Measurements from ENCODE around the gene EXOG. TPM values are rescaled to one million over a fixed set of nuclear protein-coding genes. Genes with fewer than 3 reads are reported as not detected.
A peak's percentile ranks its signal among the peaks of the same experiment; 100 is the strongest.

The EXOG gene
- total RNA-seq, 2 donors from 2014 or later, result 6.1 to 12.0 TPM

DNA sequence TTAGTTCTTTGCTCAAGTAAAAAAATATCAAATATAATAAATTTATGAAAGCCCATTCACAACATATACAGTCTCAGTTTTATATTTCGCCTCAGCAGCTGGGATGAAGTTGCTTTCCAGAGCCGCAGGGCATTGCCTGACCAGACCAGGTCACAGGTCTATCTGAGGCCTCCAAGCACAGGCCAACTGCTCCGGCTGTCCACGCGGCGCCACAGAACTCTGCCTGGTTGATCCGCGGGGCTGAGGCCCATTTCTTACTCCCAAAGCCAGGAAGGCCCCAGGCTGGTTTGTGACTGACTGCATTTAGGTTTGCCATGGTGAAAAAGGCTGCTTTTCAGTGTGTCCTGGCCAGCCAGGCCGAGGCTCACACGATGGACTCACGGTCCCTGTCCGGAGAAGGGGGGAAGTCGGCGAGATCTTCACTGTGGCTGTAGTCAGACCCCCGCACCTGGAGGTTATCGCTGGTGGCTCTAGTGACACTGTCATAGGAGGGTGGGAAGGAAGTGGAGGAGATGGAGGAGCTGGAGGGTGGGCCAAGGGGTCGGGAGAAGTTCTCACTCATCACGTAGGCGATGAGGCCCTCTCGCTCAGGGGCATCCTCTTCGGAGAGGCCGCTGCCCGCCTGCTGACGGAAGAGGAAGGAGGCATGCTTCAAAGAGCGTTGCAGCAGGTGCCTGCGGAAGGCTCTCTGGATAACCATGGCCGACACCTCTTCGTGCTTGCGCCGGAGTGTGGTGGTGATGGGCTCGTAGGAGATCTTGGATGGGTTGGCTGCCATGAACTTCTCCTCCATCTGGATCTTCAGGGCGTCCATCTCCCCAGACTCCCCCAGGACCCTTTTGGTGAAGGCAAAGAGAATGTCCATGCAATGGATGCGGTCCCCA is 54.1 kb downstream of the EXOG start:
- intact Hi-C loops (cut with DNase I), result no loop called here
- DNase-seq, result peak; percentile 14

GRCh38 chr3:38551026-38551832 is 55.1 kb downstream of the EXOG start:
- Histone ChIP-seq H3K9me3 (no peaks in the 10 kb centered on the region), H3K27ac (no peak overlapping the region), H3K36me3 (no peaks in the 10 kb centered on the region), H3K27me3 (no peaks in the 10 kb centered on the region), H3K9ac (ENCODE audit: low read depth in 2 of 2, low read length in 2 of 2) (no peak overlapping the region), H3K4me1 (no peaks in the 10 kb centered on the region), H3K4me3 (no peak overlapping the region)
- TF ChIP-seq, protein P1, sequence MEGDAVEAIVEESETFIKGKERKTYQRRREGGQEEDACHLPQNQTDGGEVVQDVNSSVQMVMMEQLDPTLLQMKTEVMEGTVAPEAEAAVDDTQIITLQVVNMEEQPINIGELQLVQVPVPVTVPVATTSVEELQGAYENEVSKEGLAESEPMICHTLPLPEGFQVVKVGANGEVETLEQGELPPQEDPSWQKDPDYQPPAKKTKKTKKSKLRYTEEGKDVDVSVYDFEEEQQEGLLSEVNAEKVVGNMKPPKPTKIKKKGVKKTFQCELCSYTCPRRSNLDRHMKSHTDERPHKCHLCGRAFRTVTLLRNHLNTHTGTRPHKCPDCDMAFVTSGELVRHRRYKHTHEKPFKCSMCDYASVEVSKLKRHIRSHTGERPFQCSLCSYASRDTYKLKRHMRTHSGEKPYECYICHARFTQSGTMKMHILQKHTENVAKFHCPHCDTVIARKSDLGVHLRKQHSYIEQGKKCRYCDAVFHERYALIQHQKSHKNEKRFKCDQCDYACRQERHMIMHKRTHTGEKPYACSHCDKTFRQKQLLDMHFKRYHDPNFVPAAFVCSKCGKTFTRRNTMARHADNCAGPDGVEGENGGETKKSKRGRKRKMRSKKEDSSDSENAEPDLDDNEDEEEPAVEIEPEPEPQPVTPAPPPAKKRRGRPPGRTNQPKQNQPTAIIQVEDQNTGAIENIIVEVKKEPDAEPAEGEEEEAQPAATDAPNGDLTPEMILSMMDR (IDR thresholded peaks at IDR 0.05), result no peak
- DNase-seq, result peak; percentile 9
- intact Hi-C loops (cut with DNase I), result no loop called here

More for the DNA sequence above, 54.1 kb downstream of the EXOG start:
- Histone ChIP-seq H3K27me3 (no peaks in the 10 kb centered on the region), H3K9me3 (no peaks in the 10 kb centered on the region), H3K27ac (no peak overlapping the region), H3K4me1 (no peaks in the 10 kb centered on the region), H3K36me3 (no peaks in the 10 kb centered on the region), H3K9ac (ENCODE audit: low read depth in 2 of 2, low read length in 2 of 2) (no peak overlapping the region), H3K4me3 (no peak overlapping the region)
- TF ChIP-seq, protein P1 (IDR thresholded peaks at IDR 0.05), result no peak

DNA sequence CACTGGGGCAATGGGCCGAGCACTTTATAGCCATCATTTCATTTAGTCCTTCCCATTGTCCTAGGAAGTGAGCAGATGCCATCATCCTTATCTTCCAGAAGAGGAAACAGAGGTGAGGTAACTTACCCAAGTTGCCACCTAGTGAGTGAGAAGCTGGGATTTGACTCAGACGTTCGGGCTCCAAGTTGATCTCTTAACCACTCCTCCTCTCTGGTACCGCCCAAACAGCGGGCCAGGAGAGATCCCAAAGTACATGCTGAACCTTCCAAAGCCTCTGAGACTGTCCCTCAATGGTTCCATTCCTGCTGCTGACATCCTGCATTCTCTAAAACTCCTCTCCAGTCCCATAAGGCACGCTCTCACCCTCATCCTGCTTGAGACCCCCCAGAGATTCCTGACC is 56.2 kb downstream of the EXOG start:
- Histone ChIP-seq H3K9ac (ENCODE audit: low read depth in 2 of 2, low read length in 2 of 2) (no peak overlapping the region), H3K27ac (no peak overlapping the region), H3K9me3 (no peaks in the 10 kb centered on the region), H3K4me1 (no peaks in the 10 kb centered on the region), H3K36me3 (no peaks in the 10 kb centered on the region), H3K27me3 (no peaks in the 10 kb centered on the region), H3K4me3 (no peak overlapping the region)
- DNase-seq, result peak; percentile 7
- intact Hi-C loops (cut with DNase I), result no loop called here
- TF ChIP-seq, protein P1 (IDR thresholded peaks at IDR 0.05), result no peak

- H3K27me3 ChIP-seq, result no peaks in the 10 kb centered on the region
- H3K4me3 ChIP-seq, result no peak overlapping the region
- H3K27ac ChIP-seq, result no peak overlapping the region
- no peaks in the 10 kb centered on the region for H3K4me1 ChIP-seq
- TF ChIP-seq, protein P1 (IDR thresholded peaks at IDR 0.05), result no peak
- no peaks in the 10 kb centered on the region for H3K9me3 ChIP-seq
- intact Hi-C loops (cut with DNase I), result no loop called here
- no peaks in the 10 kb centered on the region for H3K36me3 ChIP-seq
- no peak overlapping the region for H3K9ac ChIP-seq (ENCODE audit: low read depth in 2 of 2, low read length in 2 of 2)
- no peak for DNase-seq
These were observed 56.9 kb downstream of the EXOG start for GRCh38 chr3:38553071-38553470.

- H3K27ac ChIP-seq, result no peak overlapping the region
- H3K9ac ChIP-seq (ENCODE audit: low read depth in 2 of 2, low read length in 2 of 2), result no peak overlapping the region
- DNase-seq, result no peak
- intact Hi-C loops (cut with DNase I), result no loop called here
- H3K36me3 ChIP-seq, result no peaks in the 10 kb centered on the region
- no peaks in the 10 kb centered on the region for H3K9me3 ChIP-seq
- no peak overlapping the region for H3K4me3 ChIP-seq
- no peaks in the 10 kb centered on the region for H3K27me3 ChIP-seq
- H3K4me1 ChIP-seq, result no peaks in the 10 kb centered on the region
- TF ChIP-seq, protein P1 (IDR thresholded peaks at IDR 0.05), result no peak
These were observed 58.1 kb downstream of the EXOG start for GRCh38 chr3:38554127-38554827.
